H9 (cell line): ENCODE measurements around the gene FAM149B1. TPM values are rescaled to one million over a fixed set of nuclear protein-coding genes. Genes with fewer than 3 reads are reported as not detected.

Source experiments
- DNase-seq: peaks from one replicate; pipeline ENCODE4 v3.0.0-alpha.2; 2017
- H2AFZ ChIP-seq: one replicate; pipeline ENCODE4 v1.6.1; 2013; ENCODE audit warnings: mild to moderate bottlenecking, low read length, control low read depth, moderate library complexity
- H2AK5ac ChIP-seq: 2 replicates; pipeline ENCODE4 v1.6.1; 2013; ENCODE audit warnings: low read length, control low read depth, mixed read lengths; ENCODE audit not compliant: insufficient read length
- H2BK120ac ChIP-seq: one replicate; pipeline ENCODE4 v1.6.1; 2013; ENCODE audit warnings: low read depth, mild to moderate bottlenecking, low read length, control low read depth, inconsistent platforms; ENCODE audit not compliant: poor library complexity, severe bottlenecking
- H2BK12ac ChIP-seq: 2 replicates; pipeline ENCODE4 v1.6.1; 2013; ENCODE audit warnings: low read length, control low read depth, mixed read lengths, low read depth; ENCODE audit not compliant: insufficient read length
- H2BK15ac ChIP-seq: 2 replicates; pipeline ENCODE4 v1.6.1; 2013; ENCODE audit warnings: low read depth, low read length, control low read depth
- H2BK20ac ChIP-seq: one replicate; pipeline ENCODE4 v1.6.1; 2013; ENCODE audit warnings: low read depth, mild to moderate bottlenecking, low read length, control low read depth, inconsistent platforms; ENCODE audit not compliant: poor library complexity, severe bottlenecking
- H2BK5ac ChIP-seq: 2 replicates; pipeline ENCODE4 v1.6.1; 2013; ENCODE audit warnings: low read length, control low read depth, mixed read lengths; ENCODE audit not compliant: insufficient read length
- H3K14ac ChIP-seq: 2 replicates; pipeline ENCODE4 v1.6.1; 2013; ENCODE audit warnings: low read length, control low read depth; ENCODE audit not compliant: insufficient read depth
- H3K18ac ChIP-seq: 2 replicates; pipeline ENCODE4 v1.6.1; 2013; ENCODE audit warnings: low read depth, mild to moderate bottlenecking, mixed read lengths, low read length, control low read depth; ENCODE audit not compliant: insufficient read length
- H3K23ac ChIP-seq: 2 replicates; pipeline ENCODE4 v1.6.1; 2013; ENCODE audit warnings: low read length, control low read depth, mixed read lengths, low read depth; ENCODE audit not compliant: insufficient read length
- H3K23me2 ChIP-seq: 2 replicates; pipeline ENCODE4 v1.6.1; 2013; ENCODE audit warnings: low read depth, mild to moderate bottlenecking, mixed read lengths, low read length, control low read depth; ENCODE audit not compliant: insufficient read length, poor library complexity, severe bottlenecking
- H3K27ac ChIP-seq: 2 replicates; pipeline ENCODE4 v1.5.1; 2013; ENCODE audit warnings: low read length, control low read depth, mixed read lengths, low read depth; ENCODE audit not compliant: insufficient read length
- H3K27me3 ChIP-seq: 2 replicates; pipeline ENCODE4 v1.6.1; 2013; ENCODE audit warnings: low read length, control low read depth, inconsistent platforms; ENCODE audit not compliant: insufficient read depth
- H3K4ac ChIP-seq: 2 replicates; pipeline ENCODE4 v1.6.1; 2013; ENCODE audit warnings: low read depth, mild to moderate bottlenecking, control low read depth, inconsistent platforms, low read length, moderate library complexity
- H3K4me1 ChIP-seq: 2 replicates; pipeline ENCODE4 v1.6.1; 2013; ENCODE audit warnings: low read length, control low read depth, inconsistent platforms; ENCODE audit not compliant: insufficient read depth
- H3K4me2 ChIP-seq: 2 replicates; pipeline ENCODE4 v1.6.1; 2013; ENCODE audit warnings: low read length, control low read depth, mixed read lengths; ENCODE audit not compliant: insufficient read length, insufficient read depth
- H3K56ac ChIP-seq: 2 replicates; pipeline ENCODE4 v1.6.1; 2013; ENCODE audit warnings: low read depth, mild to moderate bottlenecking, mixed read lengths, low read length, control low read depth; ENCODE audit not compliant: insufficient read length
- H3K79me1 ChIP-seq: 2 replicates; pipeline ENCODE4 v1.6.1; 2013; ENCODE audit warnings: low read depth, mild to moderate bottlenecking, moderate library complexity, low read length, control low read depth, inconsistent platforms; ENCODE audit not compliant: insufficient read depth, poor library complexity, severe bottlenecking
- H3K79me2 ChIP-seq: 2 replicates; pipeline ENCODE4 v1.6.1; 2013; ENCODE audit warnings: low read length, control low read depth, inconsistent platforms; ENCODE audit not compliant: insufficient read depth
- H3K9ac ChIP-seq: 2 replicates; pipeline ENCODE4 v1.6.1; 2013; ENCODE audit warnings: low read length, control low read depth, mixed read lengths; ENCODE audit not compliant: insufficient read length; ENCODE audit errors: extremely low read depth
- H3K9me3 ChIP-seq: one replicate; pipeline ENCODE4 v1.6.1; 2013; ENCODE audit warnings: low read depth, low read length, inconsistent platforms; ENCODE audit not compliant: control insufficient read depth
- H3T11ph ChIP-seq: one replicate; pipeline ENCODE4 v1.6.1; 2013; ENCODE audit warnings: mild to moderate bottlenecking, low read length, control low read depth, inconsistent platforms
- H4K20me1 ChIP-seq: one replicate; pipeline ENCODE4 v1.6.1; 2013; ENCODE audit not compliant: control insufficient read depth, insufficient read length, insufficient read depth
- H4K5ac ChIP-seq: 2 replicates; pipeline ENCODE4 v1.6.1; 2013; ENCODE audit warnings: low read depth, mild to moderate bottlenecking, mixed read lengths, low read length, control low read depth; ENCODE audit not compliant: insufficient read length
- H4K8ac ChIP-seq: replicated peaks from 2 replicates; pipeline ENCODE4 v1.6.1; 2013; ENCODE audit warnings: low read length, control low read depth, mixed read lengths, low read depth; ENCODE audit not compliant: insufficient read length
- H4K91ac ChIP-seq: 2 replicates; pipeline ENCODE4 v1.6.1; 2013; ENCODE audit warnings: low read depth, mild to moderate bottlenecking, moderate library complexity, mixed read lengths, low read length, control low read depth; ENCODE audit not compliant: insufficient read length
- H3K27ac Mint-ChIP-seq, 3 experiments: 2 replicates in 2 of 3; 3 replicates in 1 of 3; pipeline ENCODE4 v1.8.0; 2020 to 2021; ENCODE audit warnings: mixed read lengths in 3 of 3, mild to moderate bottlenecking in 1 of 3, moderate library complexity in 1 of 3
- H3K27me3 Mint-ChIP-seq: 2 replicates; pipeline ENCODE4 v1.8.0; 2021; ENCODE audit warnings: low read depth, mild to moderate bottlenecking, moderate library complexity, mixed read lengths
- H3K36me3 Mint-ChIP-seq, 3 experiments: 2 replicates in 2 of 3; 3 replicates in 1 of 3; pipeline ENCODE4 v1.8.0; 2020 to 2021; ENCODE audit warnings: low read depth in 3 of 3, mixed read lengths in 3 of 3; ENCODE audit not compliant: insufficient read depth in 1 of 3
- H3K4me1 Mint-ChIP-seq, 2 experiments: 2 replicates each; pipeline ENCODE4 v1.8.0; 2020; ENCODE audit warnings: mixed read lengths in 2 of 2
- H3K4me3 Mint-ChIP-seq, 2 experiments: 2 replicates in 1 of 2; 3 replicates in 1 of 2; pipeline ENCODE4 v1.8.0; 2020 to 2021; ENCODE audit warnings: mild to moderate bottlenecking in 2 of 2, mixed read lengths in 2 of 2, moderate library complexity in 1 of 2
- H3K9me3 Mint-ChIP-seq, 2 experiments: 2 replicates in 1 of 2; 3 replicates in 1 of 2; pipeline ENCODE4 v1.8.0; 2020; ENCODE audit warnings: mild to moderate bottlenecking in 2 of 2, mixed read lengths in 2 of 2, moderate library complexity in 1 of 2
- WGBS: extraction: QIAGEN DNeasy Blood & Tissue Kit; methylation state at CpG from one replicate; pipeline ENCODE4 v1.1.7; 2013; ENCODE audit warnings: missing lambda C conversion rate, low lambda C conversion rate, mixed read lengths; ENCODE audit not compliant: insufficient read length; ENCODE audit errors: extremely low coverage; 5-methylcytosine and 5-hydroxymethylcytosine counted together
- total RNA-seq: library from RNA; stranded (reverse); gene quantifications from 2 replicates; pipeline ENCODE4 v1.2.1, GENCODE V29; 2021
- TF ChIP-seq, protein P1 (sequence below): fragments of 200-600 bp; sonication (generic); conservative IDR thresholded peaks from 3 replicates; pipeline ENCODE4 v1.8.0; 2021; ENCODE audit warnings: antibody characterized with exemption, mild to moderate bottlenecking

FAM149B1 gene
- total RNA-seq, 1 experiment from 2014 or later, result 17.9 TPM

DNA sequence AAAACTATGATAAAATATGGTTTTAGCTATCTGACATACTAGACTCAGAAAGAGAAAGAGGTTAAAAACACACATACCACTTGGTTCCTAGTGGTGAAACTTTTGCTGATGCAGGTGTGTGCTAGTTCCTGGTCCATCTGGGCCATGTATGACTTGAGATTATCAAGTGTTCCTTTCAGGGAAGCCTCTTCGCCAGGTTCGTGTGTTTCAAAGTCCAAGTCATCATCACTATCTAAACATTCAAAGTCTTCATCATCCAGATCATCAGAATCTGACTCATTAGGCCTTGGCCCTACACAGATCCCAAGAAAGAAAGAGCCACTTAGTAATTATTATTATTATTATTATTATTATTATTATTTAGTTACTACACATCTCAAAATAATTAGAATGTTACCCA is 31.3 kb upstream of the FAM149B1 start:
- Histone ChIP-seq H4K5ac (no peak overlapping the region), H3K4ac (no peak overlapping the region), H2BK5ac (no peak overlapping the region), H3K9ac (no peak overlapping the region), H2BK20ac (no peak overlapping the region), H3K27ac (no peak overlapping the region), H2AK5ac (no peak overlapping the region), H4K91ac (no peak overlapping the region), H3K4me1 (no peaks in the 10 kb centered on the region), H4K8ac (no peak overlapping the region), H3K27me3 (no peaks in the 10 kb centered on the region), H4K20me1 (no peaks in the 10 kb centered on the region), H3K23ac (no peak overlapping the region), H2AFZ (no peak overlapping the region), H2BK120ac (no peak overlapping the region), H3T11ph (no peak overlapping the region), H2BK12ac (no peak overlapping the region), H3K23me2 (no peaks in the 10 kb centered on the region), H3K4me2 (no peak overlapping the region), H3K56ac (no peak overlapping the region), H3K18ac (no peak overlapping the region), H3K79me1 (no peaks in the 10 kb centered on the region), H3K9me3 (no peaks in the 10 kb centered on the region), H2BK15ac (no peak overlapping the region), H3K14ac (no peak overlapping the region), H3K79me2 (no peaks in the 10 kb centered on the region)
- Mint-ChIP-seq H3K27me3 (no peaks in the 10 kb centered on the region), H3K36me3 (peaks cover 25 to 68% (median 64%) of the 10 kb centered on the region in 3 experiments; a peak in 6 of 7 replicates), H3K4me3 (no peak overlapping the region), H3K9me3 (no peaks in the 10 kb centered on the region), H3K4me1 (no peaks in the 10 kb centered on the region), H3K27ac (no peak overlapping the region)
- DNase-seq, result no peak
- TF ChIP-seq, protein P1, sequence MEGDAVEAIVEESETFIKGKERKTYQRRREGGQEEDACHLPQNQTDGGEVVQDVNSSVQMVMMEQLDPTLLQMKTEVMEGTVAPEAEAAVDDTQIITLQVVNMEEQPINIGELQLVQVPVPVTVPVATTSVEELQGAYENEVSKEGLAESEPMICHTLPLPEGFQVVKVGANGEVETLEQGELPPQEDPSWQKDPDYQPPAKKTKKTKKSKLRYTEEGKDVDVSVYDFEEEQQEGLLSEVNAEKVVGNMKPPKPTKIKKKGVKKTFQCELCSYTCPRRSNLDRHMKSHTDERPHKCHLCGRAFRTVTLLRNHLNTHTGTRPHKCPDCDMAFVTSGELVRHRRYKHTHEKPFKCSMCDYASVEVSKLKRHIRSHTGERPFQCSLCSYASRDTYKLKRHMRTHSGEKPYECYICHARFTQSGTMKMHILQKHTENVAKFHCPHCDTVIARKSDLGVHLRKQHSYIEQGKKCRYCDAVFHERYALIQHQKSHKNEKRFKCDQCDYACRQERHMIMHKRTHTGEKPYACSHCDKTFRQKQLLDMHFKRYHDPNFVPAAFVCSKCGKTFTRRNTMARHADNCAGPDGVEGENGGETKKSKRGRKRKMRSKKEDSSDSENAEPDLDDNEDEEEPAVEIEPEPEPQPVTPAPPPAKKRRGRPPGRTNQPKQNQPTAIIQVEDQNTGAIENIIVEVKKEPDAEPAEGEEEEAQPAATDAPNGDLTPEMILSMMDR, result no peak
- no CpG with 5 or more reads among the region's 2 CpGs for WGBS
